Fibroblast of lung (primary cell): Measurements from ENCODE around the gene COCH.

ENCODE experiments used
- EZH2 ChIP-seq: IDR thresholded peaks from 2 replicates; pipeline ENCODE4 v1.5.1; 2012; ENCODE audit warnings: low read length, control low read depth, mild to moderate bottlenecking; ENCODE audit errors: missing control alignments
- TF ChIP-seq, protein P1 (sequence below), 2 donors: IDR thresholded peaks in 1 of 2; conservative IDR thresholded peaks in 1 of 2; 1 replicate in 1 of 2; 2 replicates in 1 of 2; pipeline ENCODE4 v1.5.1; 2011 to 2012; ENCODE audit warnings: low read length in 2 of 2, control low read depth in 1 of 2, inconsistent platforms in 1 of 2, low read depth in 1 of 2, mild to moderate bottlenecking in 1 of 2

DNA sequence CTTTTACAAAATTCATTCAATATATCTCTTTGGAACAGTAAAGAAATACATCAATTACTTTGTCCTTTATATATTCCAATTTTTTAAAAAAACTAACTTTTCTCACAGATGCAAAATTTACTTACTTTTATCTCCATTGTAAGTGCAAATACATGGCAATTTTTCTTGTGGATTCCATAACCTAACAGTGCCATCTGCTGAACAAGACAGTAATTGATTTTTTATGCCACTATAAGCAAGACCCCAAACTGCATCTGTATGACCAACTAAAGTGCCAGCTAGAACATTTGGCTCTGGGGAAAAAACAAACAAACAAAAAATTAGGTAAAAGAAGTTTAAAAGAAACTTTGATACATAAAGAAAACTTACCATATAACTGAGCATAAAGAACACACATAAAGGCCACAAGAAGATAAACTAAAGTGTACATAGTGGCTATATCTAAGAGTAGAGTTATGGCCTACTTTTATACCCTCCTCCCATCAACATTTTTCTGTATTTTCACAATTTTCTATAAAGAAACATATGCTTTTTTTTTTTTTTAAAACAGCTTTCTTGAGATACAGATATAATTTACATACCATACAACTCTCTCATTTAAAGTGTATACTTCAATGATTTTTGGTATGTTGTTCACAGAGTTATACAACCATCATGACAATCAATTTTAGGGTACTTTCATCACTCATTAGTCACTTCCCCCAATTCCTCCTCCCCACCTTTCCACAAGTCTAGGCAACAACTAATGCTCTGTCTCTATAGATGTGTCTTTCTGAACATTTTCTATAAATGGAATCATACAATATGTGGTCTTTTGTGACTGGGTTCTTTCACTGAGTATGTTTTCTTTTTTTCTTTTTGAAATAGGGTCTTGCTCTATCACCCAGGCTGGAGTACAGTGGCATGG, 32.6 kb downstream of the COCH start:
- TF ChIP-seq, protein P1, sequence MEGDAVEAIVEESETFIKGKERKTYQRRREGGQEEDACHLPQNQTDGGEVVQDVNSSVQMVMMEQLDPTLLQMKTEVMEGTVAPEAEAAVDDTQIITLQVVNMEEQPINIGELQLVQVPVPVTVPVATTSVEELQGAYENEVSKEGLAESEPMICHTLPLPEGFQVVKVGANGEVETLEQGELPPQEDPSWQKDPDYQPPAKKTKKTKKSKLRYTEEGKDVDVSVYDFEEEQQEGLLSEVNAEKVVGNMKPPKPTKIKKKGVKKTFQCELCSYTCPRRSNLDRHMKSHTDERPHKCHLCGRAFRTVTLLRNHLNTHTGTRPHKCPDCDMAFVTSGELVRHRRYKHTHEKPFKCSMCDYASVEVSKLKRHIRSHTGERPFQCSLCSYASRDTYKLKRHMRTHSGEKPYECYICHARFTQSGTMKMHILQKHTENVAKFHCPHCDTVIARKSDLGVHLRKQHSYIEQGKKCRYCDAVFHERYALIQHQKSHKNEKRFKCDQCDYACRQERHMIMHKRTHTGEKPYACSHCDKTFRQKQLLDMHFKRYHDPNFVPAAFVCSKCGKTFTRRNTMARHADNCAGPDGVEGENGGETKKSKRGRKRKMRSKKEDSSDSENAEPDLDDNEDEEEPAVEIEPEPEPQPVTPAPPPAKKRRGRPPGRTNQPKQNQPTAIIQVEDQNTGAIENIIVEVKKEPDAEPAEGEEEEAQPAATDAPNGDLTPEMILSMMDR (conservative IDR thresholded peaks at IDR 0.05 in 1 of 2, IDR thresholded peaks at IDR 0.05 in 1 of 2; ENCODE audit: low read depth in 1 of 2, low read length in 2 of 2) = peak in 1 of 2 donors; percentile 26
- no peak for TF ChIP-seq EZH2
